C4-2B (cell line): ENCODE data around the gene VPS39.

ENCODE experiments used
- H3K27ac ChIP-seq: fragments of 450-650 bp; 2 replicates; pipeline ENCODE4 v1.5.1; 2017
- CTCF ChIP-seq: fragments of 450-650 bp; conservative IDR thresholded peaks from 2 replicates; pipeline ENCODE4 v1.5.1; 2017; ENCODE audit warnings: mild to moderate bottlenecking
- ZFX ChIP-seq: fragments of 450-650 bp; IDR thresholded peaks from 2 replicates; pipeline ENCODE4 v1.6.1; 2017

Gene VPS39

GRCh38 chr15:42130246-42130986, 77.7 kb downstream of the VPS39 start:
- no peak for TF ChIP-seq ZFX
- TF ChIP-seq CTCF = no peak

GRCh38 chr15:42129364-42129763, 78.7 kb downstream of the VPS39 start:
- no peak overlapping the region for H3K27ac ChIP-seq
- TF ChIP-seq CTCF (no peak), ZFX (no peak)

More at GRCh38 chr15:42130246-42130986, 77.7 kb downstream of the VPS39 start:
- no peak overlapping the region for H3K27ac ChIP-seq

GRCh38 chr15:42128476-42128875, 79.6 kb downstream of the VPS39 start:
- no peak overlapping the region for H3K27ac ChIP-seq
- TF ChIP-seq ZFX = no peak
- no peak for TF ChIP-seq CTCF

GRCh38 chr15:42123546-42123945, 84.6 kb downstream of the VPS39 start:
- TF ChIP-seq ZFX = no peak
- no peak for TF ChIP-seq CTCF
- no peak overlapping the region for H3K27ac ChIP-seq

- TF ChIP-seq CTCF (no peak), ZFX (no peak)
Observed at GRCh38 chr15:42121682-42122081, 86.4 kb downstream of the VPS39 start.

GRCh38 chr15:42121021-42121420, 87.1 kb downstream of the VPS39 start:
- no peak overlapping the region for H3K27ac ChIP-seq
- TF ChIP-seq ZFX (no peak), CTCF (no peak)

More at GRCh38 chr15:42121682-42122081, 86.4 kb downstream of the VPS39 start:
- no peak overlapping the region for H3K27ac ChIP-seq

GRCh38 chr15:42120285-42120684, 87.8 kb downstream of the VPS39 start:
- no peak for TF ChIP-seq ZFX
- TF ChIP-seq CTCF = no peak
- peak overlapping the region; percentile 81; the same call in 1 of the 2 replicates for H3K27ac ChIP-seq
